Posterior vena cava (tissue), 2 donors: Measurements from ENCODE around the gene ATP8B3. TPM values are rescaled to one million over a fixed set of nuclear protein-coding genes. Genes with fewer than 3 reads are reported as not detected.
"Not testable (repeated sequence)": the region's sequence is repeated elsewhere in the genome, so short reads cannot be mapped to it uniquely, and the experiment has no call there.

Experiments used
- DNase-seq: peaks from one replicate; pipeline ENCODE4 v3.0.0-alpha.2; 2020; ENCODE audit warnings: low spot score
- intact Hi-C, 2 donors: fragments of 100-400 bp; cut with DNase I; formaldehyde crosslinking; loops; one replicate each; pipeline versions ENCODE4 v1.14.1 to v1.14.2; 2022 to 2023
- total RNA-seq, 2 donors: library from RNA; stranded (reverse); fragmentation: NEBNext Ultra II Directional; extraction: Animal tissue kit (Norgen Biotek cat#: 25700); gene quantifications; one replicate each; pipeline ENCODE4 v1.2.1, GENCODE V29; 2021
- donor health status: DM: yes; HTN: yes; CAD: no.
- donor health status: DM: yes; HTN: yes; CAD: no.

ATP8B3 gene
- total RNA-seq, 2 donors from 2014 or later = 1.1 to 2.0 TPM

- intact Hi-C loops = no loop called here
- DNase-seq = no peak
These were observed 4.2 kb downstream of the ATP8B3 start for GRCh38 chr19:1807695-1808394.

GRCh38 chr19:1807030-1807694 is 4.9 kb downstream of the ATP8B3 start:
- intact Hi-C loops = no loop called here
- no peak for DNase-seq

GRCh38 chr19:1806184-1807029 is 5.7 kb downstream of the ATP8B3 start:
- no peak for DNase-seq
- intact Hi-C loops = no loop called here

GRCh38 chr19:1805401-1806183 is 6.5 kb downstream of the ATP8B3 start:
- intact Hi-C loops = no loop called here
- DNase-seq = no peak

- intact Hi-C loops = no loop called here
These were observed 7.2 kb downstream of the ATP8B3 start for GRCh38 chr19:1804858-1805257.

GRCh38 chr19:1799695-1800342 is 12.3 kb downstream of the ATP8B3 start:
- intact Hi-C loops = no loop called here
- no peak for DNase-seq

More at GRCh38 chr19:1804858-1805257, 7.2 kb downstream of the ATP8B3 start:
- no peak for DNase-seq

- DNase-seq, intact Hi-C loops: not testable (repeated sequence)
These were observed 14.8 kb downstream of the ATP8B3 start for GRCh38 chr19:1797313-1797712.

- DNase-seq = no peak
- intact Hi-C loops = no loop called here
These were observed 15.5 kb downstream of the ATP8B3 start for GRCh38 chr19:1796395-1797142.

- DNase-seq = no peak
- intact Hi-C loops = no loop called here
These were observed 17.5 kb downstream of the ATP8B3 start for GRCh38 chr19:1794424-1795172.

GRCh38 chr19:1791879-1792278 is 20.2 kb downstream of the ATP8B3 start:
- no peak for DNase-seq
- intact Hi-C loops = no loop called here

GRCh38 chr19:1790054-1790792 is 21.9 kb downstream of the ATP8B3 start:
- intact Hi-C loops = no loop called here
- DNase-seq = no peak

GRCh38 chr19:1789261-1790041 is 22.6 kb downstream of the ATP8B3 start:
- intact Hi-C loops = no loop called here
- DNase-seq = no peak

- intact Hi-C loops = no loop called here
These were observed 25.0 kb downstream of the ATP8B3 start for GRCh38 chr19:1787116-1787515.

GRCh38 chr19:1786668-1787067 is 25.4 kb downstream of the ATP8B3 start:
- DNase-seq = no peak
- intact Hi-C loops = no loop called here

More at GRCh38 chr19:1787116-1787515, 25.0 kb downstream of the ATP8B3 start:
- DNase-seq = no peak

- intact Hi-C loops = no loop called here
- no peak for DNase-seq
These were observed 26.8 kb downstream of the ATP8B3 start for GRCh38 chr19:1785310-1785709.

GRCh38 chr19:1783874-1784273 is 28.2 kb downstream of the ATP8B3 start:
- DNase-seq = no peak
- intact Hi-C loops = no loop called here
